Smooth muscle cell (in vitro differentiated cells): ENCODE results near the gene ARSB. TPM values are rescaled to one million over a fixed set of nuclear protein-coding genes. Genes with fewer than 3 reads are reported as not detected.

ENCODE experiments used
- DNase-seq: peaks from one replicate; lab custom pipeline; 2025; ENCODE audit not compliant: unreplicated experiment; lab: John Stamatoyannopoulos, UW
- H2AFZ ChIP-seq: fragments of 200-600 bp; sonication (generic); 2 replicates; pipeline ENCODE4 v1.6.0; 2016; ENCODE audit warnings: antibody characterized with exemption, low read depth, mild to moderate bottlenecking
- H3F3A ChIP-seq: fragments of 200-600 bp; sonication (generic); 2 replicates; pipeline ENCODE4 v1.6.0; 2017; ENCODE audit warnings: antibody characterized with exemption, low read depth
- H3K27ac ChIP-seq: fragments of 200-600 bp; sonication (generic); 2 replicates; pipeline ENCODE4 v1.5.1; 2016; ENCODE audit warnings: low read depth, mild to moderate bottlenecking
- H3K27me3 ChIP-seq: fragments of 200-600 bp; sonication (generic); 2 replicates; pipeline ENCODE4 v1.6.1; 2016; ENCODE audit warnings: low read depth, mild to moderate bottlenecking
- H3K36me3 ChIP-seq: fragments of 200-600 bp; sonication (generic); 2 replicates; pipeline ENCODE4 v1.5.1; 2016; ENCODE audit warnings: low read depth
- H3K4me1 ChIP-seq: fragments of 200-600 bp; sonication (generic); 2 replicates; pipeline ENCODE4 v1.5.1; 2016; ENCODE audit warnings: low read depth
- H3K4me2 ChIP-seq: fragments of 200-600 bp; sonication (generic); 2 replicates; pipeline ENCODE4 v1.6.0; 2016; ENCODE audit warnings: mild to moderate bottlenecking
- H3K4me3 ChIP-seq: fragments of 200-600 bp; sonication (generic); 2 replicates; pipeline ENCODE4 v1.5.1; 2016; ENCODE audit warnings: mild to moderate bottlenecking
- H3K79me2 ChIP-seq: fragments of 200-600 bp; sonication (generic); 2 replicates; pipeline ENCODE4 v1.6.0; 2016; ENCODE audit warnings: low read depth, mild to moderate bottlenecking
- H3K9ac ChIP-seq: fragments of 200-600 bp; sonication (generic); 2 replicates; pipeline ENCODE4 v1.6.0; 2016; ENCODE audit warnings: low read depth
- H3K9me3 ChIP-seq: fragments of 200-600 bp; sonication (generic); replicated peaks from 2 replicates; pipeline ENCODE4 v1.5.1; 2016; ENCODE audit warnings: low read depth
- H4K20me1 ChIP-seq: fragments of 200-600 bp; sonication (generic); 2 replicates; pipeline ENCODE4 v1.6.0; 2016; ENCODE audit warnings: low read depth
- WGBS: methylation state at CpG from one replicate; pipeline ENCODE4 v1.1.7; 2016; ENCODE audit warnings: low lambda C conversion rate; 5-methylcytosine and 5-hydroxymethylcytosine counted together
- polyA plus RNA-seq: library from polyadenylated mRNA; unstranded; fragments of >200 nt; fragmentation: Nextera tagmentation; extraction: Ambion mirVana; gene quantifications from 2 replicates; pipeline ENCODE4 v1.2.1, GENCODE V29; 2016
- total RNA-seq: library from RNA; depleted of rRNA; stranded (reverse); fragments of >200 nt; gene quantifications from 2 replicates; pipeline ENCODE4 v1.2.3, GENCODE V29; 2014
- TF ChIP-seq, protein P1 (sequence below): fragments of 200-600 bp; sonication (generic); IDR thresholded peaks from 2 replicates; pipeline ENCODE4 v1.5.1; 2017; ENCODE audit warnings: borderline replicate concordance, mild to moderate bottlenecking, antibody characterized with exemption; ENCODE audit not compliant: insufficient read depth, poor library complexity, severe bottlenecking

Gene ARSB
- total and polyA plus RNA-seq, 2 experiments from 2014 or later = 17.5 to 23.2 TPM

DNA sequence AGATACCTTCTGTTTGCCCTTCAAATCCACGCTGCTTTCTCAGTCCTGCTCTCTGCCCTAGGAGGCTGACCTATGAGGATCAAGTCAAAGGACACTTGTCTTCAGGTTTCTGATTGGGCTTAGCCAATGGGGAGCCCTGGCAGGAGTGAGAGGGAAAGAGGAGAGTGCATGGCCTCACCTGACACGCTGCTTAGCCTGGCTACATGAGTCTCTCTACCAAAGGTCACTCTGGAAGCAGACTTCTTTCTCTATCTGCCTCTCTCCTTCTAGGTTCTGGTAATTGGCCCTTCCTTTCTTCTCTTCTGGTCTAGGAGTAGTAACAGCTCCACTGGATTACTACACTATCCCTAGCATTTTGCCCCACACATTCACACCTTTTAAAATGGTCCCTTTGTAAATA is 13.1 kb downstream of the ARSB start:
- Histone ChIP-seq H3K4me2 (no peak overlapping the region), H3K4me1 (peaks cover 18% of the 10 kb centered on the region), H2AFZ (no peak overlapping the region), H3F3A (no peaks in the 10 kb centered on the region), H4K20me1 (peaks cover 10% of the 10 kb centered on the region), H3K27ac (no peak overlapping the region), H3K9me3 (no peaks in the 10 kb centered on the region), H3K4me3 (no peak overlapping the region), H3K79me2 (no peaks in the 10 kb centered on the region), H3K36me3 (no peaks in the 10 kb centered on the region), H3K9ac (no peak overlapping the region), H3K27me3 (no peaks in the 10 kb centered on the region)
- WGBS = 65% methylated on average over 2 of the region's 2 CpGs
- TF ChIP-seq, protein P1, sequence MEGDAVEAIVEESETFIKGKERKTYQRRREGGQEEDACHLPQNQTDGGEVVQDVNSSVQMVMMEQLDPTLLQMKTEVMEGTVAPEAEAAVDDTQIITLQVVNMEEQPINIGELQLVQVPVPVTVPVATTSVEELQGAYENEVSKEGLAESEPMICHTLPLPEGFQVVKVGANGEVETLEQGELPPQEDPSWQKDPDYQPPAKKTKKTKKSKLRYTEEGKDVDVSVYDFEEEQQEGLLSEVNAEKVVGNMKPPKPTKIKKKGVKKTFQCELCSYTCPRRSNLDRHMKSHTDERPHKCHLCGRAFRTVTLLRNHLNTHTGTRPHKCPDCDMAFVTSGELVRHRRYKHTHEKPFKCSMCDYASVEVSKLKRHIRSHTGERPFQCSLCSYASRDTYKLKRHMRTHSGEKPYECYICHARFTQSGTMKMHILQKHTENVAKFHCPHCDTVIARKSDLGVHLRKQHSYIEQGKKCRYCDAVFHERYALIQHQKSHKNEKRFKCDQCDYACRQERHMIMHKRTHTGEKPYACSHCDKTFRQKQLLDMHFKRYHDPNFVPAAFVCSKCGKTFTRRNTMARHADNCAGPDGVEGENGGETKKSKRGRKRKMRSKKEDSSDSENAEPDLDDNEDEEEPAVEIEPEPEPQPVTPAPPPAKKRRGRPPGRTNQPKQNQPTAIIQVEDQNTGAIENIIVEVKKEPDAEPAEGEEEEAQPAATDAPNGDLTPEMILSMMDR = no peak
- DNase-seq = no peak

DNA sequence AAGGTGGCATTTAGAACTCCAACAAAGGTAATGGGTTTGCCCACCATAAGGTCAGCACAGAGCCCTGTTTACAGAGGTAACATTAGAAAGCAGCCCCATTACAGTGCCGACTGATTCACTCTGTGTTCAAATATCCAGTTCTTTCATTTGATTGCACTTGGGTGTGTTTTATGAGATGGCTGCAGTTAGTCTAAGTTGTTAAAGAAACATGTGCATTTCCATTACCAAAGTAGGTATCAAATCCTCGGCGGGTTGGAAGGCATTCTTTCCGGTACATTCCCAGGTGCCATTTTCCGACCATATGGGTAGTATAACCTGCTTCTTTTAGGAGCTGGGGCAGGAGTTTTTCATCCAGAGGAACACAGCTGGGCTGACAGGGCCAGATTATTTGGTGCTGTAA is 16.3 kb downstream of the ARSB start:
- TF ChIP-seq, protein P1 = no peak
- Histone ChIP-seq H3K79me2 (no peaks in the 10 kb centered on the region), H3K9me3 (no peaks in the 10 kb centered on the region), H3K27ac (no peak overlapping the region), H3K9ac (no peak overlapping the region), H3F3A (no peaks in the 10 kb centered on the region), H3K4me1 (peaks cover 9% of the 10 kb centered on the region), H3K36me3 (no peaks in the 10 kb centered on the region), H3K4me2 (no peak overlapping the region), H3K27me3 (no peaks in the 10 kb centered on the region), H2AFZ (no peak overlapping the region), H4K20me1 (peaks cover 7% of the 10 kb centered on the region), H3K4me3 (no peak overlapping the region)
- WGBS = 97% methylated on average over 5 of the region's 5 CpGs
- DNase-seq = no peak

- TF ChIP-seq, protein P1 = peak; percentile 69
- no peaks in the 10 kb centered on the region for H3K9me3 ChIP-seq
- no peak overlapping the region for H2AFZ ChIP-seq
- H3K9ac ChIP-seq = no peak overlapping the region
- H3F3A ChIP-seq = no peaks in the 10 kb centered on the region
- no peaks in the 10 kb centered on the region for H4K20me1 ChIP-seq
- H3K4me2 ChIP-seq = no peak overlapping the region
- H3K4me3 ChIP-seq = no peak overlapping the region
- H3K79me2 ChIP-seq = no peaks in the 10 kb centered on the region
- DNase-seq = no peak
- 66% methylated on average over 2 of the region's 2 CpGs for WGBS
- no peaks in the 10 kb centered on the region for H3K27me3 ChIP-seq
- peaks cover 2% of the 10 kb centered on the region for H3K4me1 ChIP-seq
- no peaks in the 10 kb centered on the region for H3K36me3 ChIP-seq
- no peak overlapping the region for H3K27ac ChIP-seq
These were observed 20.2 kb downstream of the ARSB start for GRCh38 chr5:78964889-78965288.

GRCh38 chr5:78961743-78962142 is 23.4 kb downstream of the ARSB start:
- Histone ChIP-seq H3F3A (no peaks in the 10 kb centered on the region), H3K36me3 (no peaks in the 10 kb centered on the region), H3K27me3 (no peaks in the 10 kb centered on the region), H3K9me3 (no peaks in the 10 kb centered on the region), H4K20me1 (no peaks in the 10 kb centered on the region), H3K27ac (no peak overlapping the region), H3K79me2 (no peaks in the 10 kb centered on the region), H3K4me2 (no peak overlapping the region), H3K4me3 (no peak overlapping the region), H2AFZ (no peak overlapping the region), H3K4me1 (peaks cover 10% of the 10 kb centered on the region), H3K9ac (no peak overlapping the region)
- no peak for DNase-seq
- TF ChIP-seq, protein P1 = no peak
- WGBS = 92% methylated on average over 1 of the region's 1 CpG
